Trophoblast cell (in vitro differentiated cells and primary cell): Measurements from ENCODE around the gene ZNF229.

Experiments
- DNase-seq, 2 donors: peaks; one replicate each; pipeline ENCODE4 v3.0.0-alpha.2; 2016
- H2AFZ ChIP-seq: 2 replicates; pipeline ENCODE4 v1.6.1; 2013; ENCODE audit warnings: low read length, moderate library complexity, mild to moderate bottlenecking; ENCODE audit not compliant: insufficient read depth, poor library complexity
- H2AK5ac ChIP-seq: 2 replicates; pipeline ENCODE4 v1.6.1; 2013; ENCODE audit warnings: mild to moderate bottlenecking, low read length
- H2BK120ac ChIP-seq: 2 replicates; pipeline ENCODE4 v1.6.1; 2013; ENCODE audit warnings: low read length, mild to moderate bottlenecking, moderate library complexity; ENCODE audit not compliant: insufficient read depth, poor library complexity
- H2BK12ac ChIP-seq: 2 replicates; pipeline ENCODE4 v1.6.1; 2013; ENCODE audit warnings: mild to moderate bottlenecking, low read length, moderate library complexity
- H2BK5ac ChIP-seq: 2 replicates; pipeline ENCODE4 v1.6.1; 2013; ENCODE audit warnings: low read length, low read depth, moderate library complexity, mild to moderate bottlenecking; ENCODE audit not compliant: poor library complexity
- H3K14ac ChIP-seq: 2 replicates; pipeline ENCODE4 v1.6.1; 2013; ENCODE audit warnings: mild to moderate bottlenecking, low read length
- H3K18ac ChIP-seq: 2 replicates; pipeline ENCODE4 v1.6.1; 2013; ENCODE audit warnings: mild to moderate bottlenecking, low read length
- H3K23ac ChIP-seq: 2 replicates; pipeline ENCODE4 v1.6.1; 2013; ENCODE audit warnings: low read length
- H3K27ac ChIP-seq: 2 replicates; pipeline ENCODE4 v1.5.1; 2013; ENCODE audit warnings: low read depth, mild to moderate bottlenecking, inconsistent platforms, low read length, moderate library complexity
- H3K27me3 ChIP-seq: 2 replicates; pipeline ENCODE4 v1.6.1; 2013; ENCODE audit warnings: inconsistent platforms, mild to moderate bottlenecking, low read length, moderate library complexity; ENCODE audit not compliant: insufficient read depth
- H3K36me3 ChIP-seq, 2 experiments: 1 replicate in 1 of 2; 2 replicates in 1 of 2; pipeline ENCODE4 v1.6.1; 2013; ENCODE audit warnings: low read length in 2 of 2, mild to moderate bottlenecking in 2 of 2, moderate library complexity in 1 of 2; ENCODE audit not compliant: insufficient read depth in 2 of 2, control insufficient read depth in 1 of 2
- H3K4ac ChIP-seq: 2 replicates; pipeline ENCODE4 v1.6.1; 2013; ENCODE audit warnings: low read depth, mild to moderate bottlenecking, low read length, moderate library complexity
- H3K4me1 ChIP-seq, 2 experiments: 1 replicate in 1 of 2; 2 replicates in 1 of 2; pipeline ENCODE4 v1.6.1; 2013; ENCODE audit warnings: low read length in 2 of 2, mild to moderate bottlenecking in 2 of 2, moderate library complexity in 1 of 2; ENCODE audit not compliant: insufficient read depth in 2 of 2, control insufficient read depth in 1 of 2
- H3K4me2 ChIP-seq: 2 replicates; pipeline ENCODE4 v1.6.1; 2013; ENCODE audit warnings: inconsistent platforms, mild to moderate bottlenecking, low read length, moderate library complexity
- H3K4me3 ChIP-seq: 2 replicates; pipeline ENCODE4 v1.5.1; 2013; ENCODE audit warnings: mild to moderate bottlenecking, low read depth, low read length, inconsistent platforms
- H3K79me1 ChIP-seq: one replicate; pipeline ENCODE4 v1.6.1; 2013; ENCODE audit warnings: low read length
- H3K79me2 ChIP-seq: 2 replicates; pipeline ENCODE4 v1.6.1; 2013; ENCODE audit warnings: low read length, mild to moderate bottlenecking; ENCODE audit not compliant: control insufficient read depth, insufficient read depth, poor library complexity
- H3K9ac ChIP-seq: 2 replicates; pipeline ENCODE4 v1.6.1; 2013; ENCODE audit warnings: mild to moderate bottlenecking, low read length
- H3K9me3 ChIP-seq: 2 replicates; pipeline ENCODE4 v1.6.1; 2013; ENCODE audit warnings: low read depth, mild to moderate bottlenecking, control low read depth, inconsistent platforms, low read length; ENCODE audit not compliant: insufficient read depth
- H4K12ac ChIP-seq: 2 replicates; pipeline ENCODE4 v1.6.1; 2013; ENCODE audit warnings: low read depth, mild to moderate bottlenecking, low read length, moderate library complexity
- H4K8ac ChIP-seq: 2 replicates; pipeline ENCODE4 v1.6.1; 2013; ENCODE audit warnings: low read depth, mild to moderate bottlenecking, low read length, moderate library complexity
- H4K91ac ChIP-seq: one replicate; pipeline ENCODE4 v1.6.1; 2013; ENCODE audit warnings: low read depth, mild to moderate bottlenecking, low read length, moderate library complexity
- WGBS: extraction: QIAGEN DNeasy Blood & Tissue Kit; methylation state at CpG from one replicate; pipeline ENCODE4 v1.1.7; 2013; ENCODE audit warnings: missing lambda C conversion rate; ENCODE audit not compliant: insufficient read length, insufficient coverage; ENCODE audit errors: extremely low coverage; 5-methylcytosine and 5-hydroxymethylcytosine counted together

The ZNF229 gene

GRCh38 chr19:44451687-44452086 lies 3.4 kb upstream of the ZNF229 start:
- Histone ChIP-seq H3K14ac (no peak overlapping the region), H3K27ac (no peak overlapping the region), H3K9ac (no peak overlapping the region), H3K36me3 (no peaks in the 10 kb centered on the region), H3K4me2 (no peak overlapping the region), H4K8ac (no peak overlapping the region), H2AFZ (no peak overlapping the region), H3K18ac (no peak overlapping the region), H2BK5ac (no peak overlapping the region), H2BK12ac (no peak overlapping the region), H3K79me1 (peaks cover 2% of the 10 kb centered on the region), H3K4me3 (peak overlapping the region; percentile 41), H3K4ac (no peak overlapping the region), H3K9me3 (peaks cover 23% of the 10 kb centered on the region), H2BK120ac (no peak overlapping the region), H3K4me1 (peaks cover 3 to 4% of the 10 kb centered on the region in 2 experiments), H4K12ac (no peak overlapping the region), H3K23ac (no peak overlapping the region), H3K79me2 (no peaks in the 10 kb centered on the region), H2AK5ac (no peak overlapping the region), H3K27me3 (no peaks in the 10 kb centered on the region), H4K91ac (no peak overlapping the region)
- no peak for DNase-seq
- WGBS: no CpG with 5 or more reads among the region's 18 CpGs

GRCh38 chr19:44438441-44438840 lies 9.8 kb downstream of the ZNF229 start:
- H3K14ac ChIP-seq: no peak overlapping the region

GRCh38 chr19:44435441-44435840 lies 12.8 kb downstream of the ZNF229 start:
- H3K27ac ChIP-seq: no peak overlapping the region
- no peak overlapping the region for H2AFZ ChIP-seq
- H3K9ac ChIP-seq: no peak overlapping the region

More at GRCh38 chr19:44438441-44438840, 9.8 kb downstream of the ZNF229 start:
- Histone ChIP-seq H2BK5ac (no peak overlapping the region), H3K27me3 (no peaks in the 10 kb centered on the region), H3K23ac (no peak overlapping the region), H3K27ac (no peak overlapping the region), H2AK5ac (no peak overlapping the region), H4K8ac (no peak overlapping the region), H3K4me2 (no peak overlapping the region), H3K79me2 (no peaks in the 10 kb centered on the region), H3K79me1 (no peaks in the 10 kb centered on the region), H3K4me3 (no peak overlapping the region), H4K12ac (no peak overlapping the region), H4K91ac (no peak overlapping the region), H3K4me1 (no peaks in the 10 kb centered on the region), H2BK12ac (no peak overlapping the region), H3K18ac (no peak overlapping the region), H2AFZ (no peak overlapping the region), H2BK120ac (no peak overlapping the region), H3K36me3 (peaks cover 2 to 14% of the 10 kb centered on the region in 2 experiments), H3K9me3 (peaks cover 4% of the 10 kb centered on the region), H3K9ac (no peak overlapping the region), H3K4ac (no peak overlapping the region)
- no peak for DNase-seq
- no CpG with 5 or more reads among the region's 3 CpGs for WGBS

GRCh38 chr19:44430956-44431355 lies 17.3 kb downstream of the ZNF229 start:
- no peak overlapping the region for H2BK5ac ChIP-seq
- H3K27me3 ChIP-seq: no peaks in the 10 kb centered on the region
- no peak overlapping the region for H2AFZ ChIP-seq
- no peak overlapping the region for H3K14ac ChIP-seq
- no peak overlapping the region for H4K8ac ChIP-seq
- H3K23ac ChIP-seq: no peak overlapping the region
- no peak overlapping the region for H2BK12ac ChIP-seq
- no peak overlapping the region for H4K12ac ChIP-seq
- no peak overlapping the region for H4K91ac ChIP-seq
- no peak overlapping the region for H2AK5ac ChIP-seq
- H3K79me2 ChIP-seq: no peaks in the 10 kb centered on the region
- no peaks in the 10 kb centered on the region for H3K4me1 ChIP-seq
- WGBS: no CpG with 5 or more reads among the region's 1 CpG
- no peak overlapping the region for H3K27ac ChIP-seq
- H3K4me3 ChIP-seq: no peak overlapping the region
- no peak for DNase-seq
- H3K18ac ChIP-seq: no peak overlapping the region
- H3K36me3 ChIP-seq: peaks cover 15 to 32% of the 10 kb centered on the region in 2 experiments
- H3K79me1 ChIP-seq: no peaks in the 10 kb centered on the region
- H3K9ac ChIP-seq: no peak overlapping the region
- peaks cover 24% of the 10 kb centered on the region for H3K9me3 ChIP-seq
- H3K4ac ChIP-seq: no peak overlapping the region
- H2BK120ac ChIP-seq: no peak overlapping the region
- H3K4me2 ChIP-seq: no peak overlapping the region

More at GRCh38 chr19:44435441-44435840, 12.8 kb downstream of the ZNF229 start:
- H3K9me3 ChIP-seq: peaks cover 10% of the 10 kb centered on the region
- no CpG with 5 or more reads among the region's 2 CpGs for WGBS
- no peak for DNase-seq
- H3K14ac ChIP-seq: no peak overlapping the region
- no peak overlapping the region for H3K23ac ChIP-seq
- H4K8ac ChIP-seq: no peak overlapping the region
- H3K79me2 ChIP-seq: no peaks in the 10 kb centered on the region
- no peak overlapping the region for H2BK120ac ChIP-seq
- H3K18ac ChIP-seq: no peak overlapping the region
- no peaks in the 10 kb centered on the region for H3K4me1 ChIP-seq
- no peak overlapping the region for H2BK12ac ChIP-seq
- H2BK5ac ChIP-seq: no peak overlapping the region
- H3K79me1 ChIP-seq: no peaks in the 10 kb centered on the region
- no peak overlapping the region for H4K91ac ChIP-seq
- no peak overlapping the region for H3K4me2 ChIP-seq
- H3K27me3 ChIP-seq: no peaks in the 10 kb centered on the region
- no peak overlapping the region for H4K12ac ChIP-seq
- H3K4me3 ChIP-seq: no peak overlapping the region
- H2AK5ac ChIP-seq: no peak overlapping the region
- no peak overlapping the region for H3K4ac ChIP-seq
- H3K36me3 ChIP-seq: peaks cover 5 to 21% of the 10 kb centered on the region in 2 experiments
